Kidney (tissue), 14 donors: ENCODE measurements around the gene PPA1. TPM values are rescaled to one million over a fixed set of nuclear protein-coding genes. Genes with fewer than 3 reads are reported as not detected.

Experiments
- DNase-seq, 5 donors: peaks; one replicate each; pipeline ENCODE4 v3.0.0-alpha.2; 2013 to 2020
- FAIRE-seq: peaks from 2 replicates; lab custom pipeline; 2012; peaks lifted over from hg19 to GRCh38; lab: Jason Lieb, UNC
- H3K27ac ChIP-seq, 2 donors: one replicate each; pipeline ENCODE4 v1.7.0; 2013; ENCODE audit warnings: low read depth in 2 of 2, low read length in 2 of 2, inconsistent platforms in 1 of 2
- H3K27me3 ChIP-seq: one replicate; pipeline ENCODE4 v1.7.1; 2013; ENCODE audit warnings: low read length, inconsistent platforms; ENCODE audit not compliant: control insufficient read depth, insufficient read depth
- H3K36me3 ChIP-seq, 3 donors: one replicate each; pipeline versions ENCODE4 v1.7.0 to v1.7.1; 2013; ENCODE audit warnings: low read length in 3 of 3, control low read depth in 1 of 3, inconsistent platforms in 1 of 3; ENCODE audit not compliant: insufficient read depth in 3 of 3, control insufficient read depth in 2 of 3
- H3K4me1 ChIP-seq, 3 donors: one replicate each; pipeline versions ENCODE4 v1.7.0 to v1.7.1; 2013; ENCODE audit warnings: low read length in 3 of 3, inconsistent platforms in 1 of 3, low read depth in 1 of 3; ENCODE audit not compliant: control insufficient read depth in 2 of 3, insufficient read depth in 2 of 3
- H3K4me3 ChIP-seq, 3 donors: one replicate each; pipeline versions ENCODE4 v1.7.0 to v1.8.1; 2013; ENCODE audit warnings: low read length in 3 of 3, control low read depth in 1 of 3, inconsistent platforms in 1 of 3
- H3K9ac ChIP-seq, 3 donors: one replicate each; pipeline versions ENCODE4 v1.7.0 to v1.7.1; 2013; ENCODE audit warnings: low read length in 3 of 3, control low read depth in 1 of 3, inconsistent platforms in 1 of 3
- H3K9me3 ChIP-seq, 3 donors: one replicate each; pipeline versions ENCODE4 v1.7.0 to v1.7.1; 2013; ENCODE audit warnings: low read length in 3 of 3, control low read depth in 1 of 3, inconsistent platforms in 1 of 3; ENCODE audit not compliant: control insufficient read depth in 2 of 3, insufficient read depth in 1 of 3
- CTCF ChIP-seq: IDR thresholded peaks from 3 replicates; pipeline ENCODE4 v1.5.1; 2012; ENCODE audit warnings: mild to moderate bottlenecking, moderate library complexity, borderline replicate concordance; ENCODE audit not compliant: insufficient read depth; ENCODE audit errors: extremely low read depth
- intact Hi-C: fragments of 100-400 bp; cut with DNase I; formaldehyde crosslinking; loops from one replicate; pipeline ENCODE4 v1.11.1; 2022
- polyA plus RNA-seq: library from polyadenylated mRNA; stranded (reverse); fragments of 350-450 nt; fragmentation: Illumina TruSeq; extraction: RNeasy Lipid Tissue Mini Kit (QIAGEN cat#74804); gene quantifications from one replicate; pipeline ENCODE4 v1.2.3, GENCODE V29; 2014; ENCODE audit warnings: low read depth, low replicate concordance; ENCODE audit not compliant: insufficient read depth
- total RNA-seq: library from RNA; stranded (reverse); fragmentation: NEBNext Ultra II Directional; extraction: Animal tissue kit (Norgen Biotek cat#: 25700); gene quantifications from one replicate; pipeline ENCODE4 v1.2.1, GENCODE V29; 2021
- donor health status: control.
- donor health status: control.
- donor health status: control.
- donor health status: control.
- donor health status: control.
- donor health status: DM: yes; HTN: yes; CAD: no.
- donor health status: Normal renal cell carcinoma (clear cell type).

Gene PPA1
- total and polyA plus RNA-seq, 2 donors from 2014 or later, result 116 to 168 TPM

GRCh38 chr10:70198696-70199466 is 34.3 kb downstream of the PPA1 start:
- no peak for TF ChIP-seq CTCF
- H3K4me1 ChIP-seq, result no peaks in the 10 kb centered on the region
- no peak overlapping the region for H3K4me3 ChIP-seq
- H3K9me3 ChIP-seq, result no peaks in the 10 kb centered on the region
- no peaks in the 10 kb centered on the region for H3K27me3 ChIP-seq
- H3K9ac ChIP-seq, result no peak overlapping the region
- peaks cover 0 to 3% (median 0%) of the 10 kb centered on the region in 3 donors for H3K36me3 ChIP-seq
- intact Hi-C loops, result no loop called here
- no peak overlapping the region for H3K27ac ChIP-seq
- DNase-seq (no peak), FAIRE-seq (no peak)

DNA sequence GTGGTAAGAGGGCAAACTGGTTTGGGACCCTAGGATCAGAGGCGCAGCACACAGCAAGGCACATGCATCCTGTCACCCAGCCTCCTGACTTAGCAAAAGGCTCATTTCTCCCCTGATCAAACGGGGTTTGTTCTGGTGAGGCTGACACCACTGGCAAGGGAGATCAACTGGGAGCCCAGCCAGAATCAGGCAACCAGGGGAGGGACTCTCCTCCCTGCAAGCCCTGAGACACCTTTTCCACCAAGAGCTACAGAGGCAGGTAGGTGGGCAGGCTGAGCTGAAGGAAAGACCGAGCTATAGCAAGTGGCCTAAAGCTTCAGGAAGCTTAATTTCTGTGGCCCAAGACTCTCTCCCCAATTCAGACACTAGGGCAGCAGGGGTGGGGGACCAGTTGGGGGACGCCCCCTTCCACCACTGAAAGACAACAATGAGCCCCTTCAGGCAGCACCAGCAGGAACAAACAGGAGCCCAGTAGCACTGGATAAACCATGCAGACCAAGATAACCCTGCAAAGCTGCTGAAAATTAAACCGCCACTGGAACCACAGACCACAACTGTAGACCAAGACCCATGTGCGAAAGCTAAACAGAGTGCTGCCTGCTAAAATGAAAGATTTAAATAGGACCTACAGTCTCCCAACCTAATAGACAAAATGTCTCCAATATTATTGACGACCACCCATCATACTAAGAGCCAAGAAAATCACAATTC is 35.8 kb downstream of the PPA1 start:
- peaks cover 0 to 7% (median 0%) of the 10 kb centered on the region in 3 donors for H3K4me1 ChIP-seq
- H3K4me3 ChIP-seq, result no peak overlapping the region
- H3K36me3 ChIP-seq, result no peaks in the 10 kb centered on the region
- H3K27ac ChIP-seq, result no peak overlapping the region
- no peaks in the 10 kb centered on the region for H3K27me3 ChIP-seq
- FAIRE-seq (no peak), DNase-seq (no peak)
- no peaks in the 10 kb centered on the region for H3K9me3 ChIP-seq
- no peak for TF ChIP-seq CTCF
- intact Hi-C loops, result no loop called here
- H3K9ac ChIP-seq, result no peak overlapping the region

GRCh38 chr10:70193391-70193844 is 39.8 kb downstream of the PPA1 start:
- Histone ChIP-seq H3K4me3 (no peak overlapping the region), H3K36me3 (no peaks in the 10 kb centered on the region)
- FAIRE-seq, result no peak

More at GRCh38 chr10:70193391-70193844, 39.8 kb downstream of the PPA1 start:
- intact Hi-C loops, result no loop called here
- H3K9me3 ChIP-seq, result no peaks in the 10 kb centered on the region
- H3K27ac ChIP-seq, result no peak overlapping the region
- peaks cover 0 to 8% (median 3%) of the 10 kb centered on the region in 3 donors for H3K4me1 ChIP-seq
- H3K9ac ChIP-seq, result no peak overlapping the region
- no peak for TF ChIP-seq CTCF
- no peaks in the 10 kb centered on the region for H3K27me3 ChIP-seq
- DNase-seq, result no peak
